ENCODE measurements around the gene PKN3.
A peak's percentile ranks its signal among the peaks of the same experiment; 100 is the strongest.
"Not testable (repeated sequence)": the region's sequence is repeated elsewhere in the genome, so short reads cannot be mapped to it uniquely, and the experiment has no call there.

The PKN3 gene

DNA sequence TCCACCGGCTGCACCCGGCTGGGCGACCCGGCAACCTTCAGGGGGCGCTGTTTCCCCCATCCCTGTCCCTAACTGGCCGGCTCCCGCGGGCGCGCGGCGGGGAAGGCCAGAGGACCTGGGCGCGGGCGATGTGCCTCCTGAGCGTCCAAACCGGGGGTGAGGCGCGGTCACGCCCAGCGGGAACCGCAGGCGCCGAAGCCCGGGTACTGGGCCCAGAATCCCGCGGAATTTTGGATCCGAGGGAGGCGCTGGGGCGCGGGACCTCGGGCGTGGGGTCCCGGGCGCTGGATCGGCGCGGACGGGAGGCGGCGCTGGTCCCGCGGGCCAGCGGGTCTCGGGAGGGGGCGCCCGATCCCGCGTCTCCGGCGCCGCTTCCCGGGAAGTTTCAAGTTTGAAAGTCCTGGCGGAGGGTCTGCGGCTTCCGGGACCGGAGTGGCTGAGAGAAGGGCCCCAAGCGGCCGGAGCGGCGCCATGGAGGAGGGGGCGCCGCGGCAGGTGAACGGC lies at the start of gene PKN3:
TSS of gene PKN3 (plus strand) at position 59 of the 504 bp plus-strand sequence. CDS start at position 472, 413 bp downstream.
- DNase-seq = peak; percentile 82

DNA sequence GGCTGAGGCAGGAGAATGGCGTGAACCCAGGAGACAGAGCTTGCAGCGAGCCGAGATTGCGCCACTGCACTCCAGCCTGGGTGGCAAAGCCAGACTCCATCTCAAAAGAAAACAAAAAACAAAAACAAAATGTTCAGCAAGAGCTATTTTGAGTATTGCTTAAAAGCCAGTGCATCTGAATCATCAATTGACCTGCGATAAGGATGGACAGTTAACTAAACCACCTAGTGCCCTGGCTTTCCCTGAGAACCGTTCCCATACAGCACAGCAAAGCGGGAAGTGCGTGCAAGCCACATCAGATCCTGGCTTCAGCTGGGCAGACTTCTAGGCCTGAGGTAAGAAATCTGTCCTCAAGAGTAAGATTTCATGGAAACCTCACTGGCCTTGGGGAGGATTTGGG lies 48.4 kb upstream of the PKN3 start:
- no peak for DNase-seq

DNA sequence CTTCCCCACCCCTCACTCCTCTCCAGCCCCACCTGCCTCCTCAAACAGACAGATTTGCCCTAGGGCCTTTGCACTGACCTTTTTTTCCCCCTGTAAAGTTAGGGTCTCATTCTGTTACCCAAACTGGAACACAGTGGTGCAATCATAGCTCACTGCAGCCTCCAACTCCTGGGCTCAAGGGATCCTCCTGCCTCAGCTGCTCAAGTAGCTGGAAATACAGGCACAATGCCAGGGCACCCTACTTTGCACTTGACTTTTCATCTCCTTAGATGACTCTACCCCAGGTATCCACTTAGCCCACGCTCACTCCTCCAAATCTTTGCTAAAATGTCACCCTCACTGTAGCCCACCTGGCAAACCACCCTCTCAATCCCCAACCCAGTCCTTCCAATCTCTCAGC lies 47.8 kb upstream of the PKN3 start:
- DNase-seq = no peak

DNA sequence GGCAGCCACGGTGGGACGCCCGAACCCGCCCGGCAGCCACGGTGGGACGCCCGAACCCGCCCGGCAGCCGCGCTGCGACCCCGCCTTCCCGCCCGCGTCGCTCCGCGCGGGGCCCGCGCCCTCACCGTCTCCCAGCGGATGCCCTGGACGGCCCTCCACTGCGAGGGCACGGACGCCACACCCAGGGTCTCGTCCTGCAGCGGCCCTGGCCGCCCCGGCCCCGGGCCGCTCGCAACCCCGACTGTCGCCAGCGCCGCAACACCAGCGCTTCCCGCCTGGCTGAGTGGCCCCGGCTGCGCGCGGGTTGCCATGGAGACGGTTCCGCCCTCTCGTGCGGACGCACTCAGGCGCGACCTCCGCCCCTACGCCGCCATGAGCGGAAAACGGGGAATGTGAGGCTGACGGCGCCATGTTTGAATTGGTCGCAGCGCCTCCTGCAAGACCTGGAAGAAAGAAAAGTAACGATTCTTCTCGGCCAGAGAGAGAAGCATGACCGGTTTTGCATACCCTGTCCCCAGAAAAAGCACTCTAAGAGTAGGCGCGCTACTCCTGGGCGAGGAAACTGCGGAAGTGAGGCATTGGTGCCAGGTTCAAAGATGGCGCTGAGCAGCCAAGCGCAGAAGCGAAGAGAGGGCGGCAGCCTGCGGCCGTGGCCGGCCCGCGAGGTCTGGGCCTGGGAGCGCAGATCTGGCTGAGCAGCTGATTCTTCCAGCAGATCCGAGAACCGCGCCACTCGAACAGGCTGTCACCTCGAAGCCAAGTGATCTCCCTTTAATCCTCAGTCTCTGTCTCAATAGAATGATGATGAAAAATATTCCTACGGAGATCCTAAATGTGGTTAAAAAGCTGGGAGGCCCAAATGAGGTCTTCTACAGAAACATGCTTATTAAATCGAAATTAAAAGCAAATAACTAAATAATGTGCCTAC lies 45.6 kb upstream of the PKN3 start, which contains the start of gene DYNC2I2:
TSS of gene DYNC2I2 (minus strand) at position 432 of the 928 bp plus-strand sequence. CDS start at position 311, 121 bp downstream.
- peak; percentile 94 for DNase-seq

DNA sequence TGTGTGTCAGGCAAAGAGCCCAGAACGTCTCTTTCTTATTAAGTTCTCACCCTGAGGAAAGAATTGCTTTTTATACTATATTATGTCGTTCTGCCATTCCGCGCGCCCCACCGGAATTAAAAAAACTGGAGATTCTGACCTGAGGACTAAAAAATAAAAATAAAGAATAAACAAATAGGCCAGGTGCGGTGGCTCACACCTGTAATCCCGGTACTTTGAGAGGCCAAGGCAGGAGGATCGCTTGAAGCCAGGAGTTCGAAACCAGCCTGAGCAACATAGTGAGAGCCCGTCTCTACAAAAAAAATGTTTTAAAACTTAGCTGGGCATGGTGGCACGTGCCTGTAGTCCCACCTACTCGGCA lies 45.0 kb upstream of the PKN3 start:
- no peak for DNase-seq

DNA sequence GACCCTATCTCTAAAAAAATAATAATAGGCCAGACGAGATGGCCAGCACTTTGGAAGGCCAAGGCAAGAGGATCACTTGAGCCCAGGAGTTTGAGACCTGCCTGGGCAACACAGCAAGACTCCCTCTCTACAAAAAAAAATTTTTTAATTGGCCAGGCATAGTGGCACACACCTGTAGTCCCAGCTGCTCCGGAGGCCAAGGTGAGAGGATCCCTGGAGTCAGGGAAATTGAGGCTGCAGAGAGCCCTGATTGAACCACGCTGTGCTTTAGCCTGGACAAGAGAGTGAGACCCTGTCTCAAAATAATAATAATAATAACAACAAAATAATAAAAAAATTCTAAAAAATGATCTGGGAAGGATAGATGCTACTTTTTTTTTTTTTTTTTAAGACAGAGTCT lies 44.5 kb upstream of the PKN3 start:
- no peak for DNase-seq

DNA sequence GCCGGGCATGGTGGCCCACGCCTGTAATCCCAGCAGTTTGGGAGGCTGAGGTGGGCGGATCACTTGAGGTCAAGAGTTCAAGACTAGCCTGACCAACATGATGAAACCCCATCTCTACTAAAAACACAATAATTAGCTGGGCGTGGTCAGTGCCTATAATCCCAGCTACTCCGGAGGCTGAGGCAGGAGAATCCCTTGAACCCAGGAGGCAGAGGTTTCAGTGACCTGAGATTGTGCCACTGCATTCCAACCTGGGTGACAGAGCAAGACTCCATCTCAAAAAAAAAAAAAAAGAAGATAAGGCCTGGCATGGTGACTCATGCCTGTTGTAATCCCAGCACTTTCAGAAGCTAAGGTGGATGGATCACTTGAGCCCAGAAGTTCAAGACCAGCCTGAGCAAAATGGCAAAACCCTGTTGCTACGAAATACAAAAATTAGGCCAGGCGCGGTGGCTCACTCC lies 35.8 kb upstream of the PKN3 start:
- not testable (repeated sequence) for DNase-seq

DNA sequence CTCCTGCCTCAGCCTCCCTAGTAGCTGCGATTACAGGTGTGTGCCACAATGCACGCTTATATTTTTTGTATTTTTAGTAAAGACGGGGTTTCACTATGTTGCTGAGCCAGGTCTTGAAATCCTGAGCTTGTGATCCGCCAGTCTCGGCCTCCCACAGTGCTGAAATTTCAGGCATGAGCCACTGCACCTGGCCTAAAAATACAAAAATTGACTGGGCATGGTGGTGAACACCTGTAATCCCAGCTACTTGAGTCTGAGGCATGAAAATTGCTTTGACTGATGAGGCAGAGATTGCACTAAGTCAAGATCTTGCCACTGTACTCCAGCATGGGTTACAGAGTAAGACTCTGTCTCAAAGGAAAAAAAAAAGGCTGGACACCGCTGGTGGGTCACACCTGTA lies 32.5 kb upstream of the PKN3 start:
- no peak for DNase-seq

DNA sequence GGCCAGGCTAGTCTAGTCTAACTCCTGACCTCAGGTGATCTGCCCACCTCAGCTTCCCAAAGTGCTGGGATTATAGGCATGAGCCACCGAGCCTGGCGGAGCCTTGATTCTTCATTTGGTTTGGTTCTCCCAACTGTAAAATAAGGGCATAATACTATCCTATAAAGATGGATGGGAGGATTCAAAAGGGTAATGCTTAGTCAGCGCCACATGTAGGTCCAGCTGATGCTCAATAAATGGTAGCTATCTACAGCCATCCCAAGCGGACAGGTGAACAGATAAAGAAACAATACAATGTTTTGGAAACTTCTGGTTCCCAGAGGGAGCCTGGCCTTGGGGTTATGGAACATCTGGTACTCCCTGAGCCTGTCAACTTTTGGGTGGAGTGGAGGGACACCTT lies 26.9 kb upstream of the PKN3 start:
- no peak for DNase-seq

DNA sequence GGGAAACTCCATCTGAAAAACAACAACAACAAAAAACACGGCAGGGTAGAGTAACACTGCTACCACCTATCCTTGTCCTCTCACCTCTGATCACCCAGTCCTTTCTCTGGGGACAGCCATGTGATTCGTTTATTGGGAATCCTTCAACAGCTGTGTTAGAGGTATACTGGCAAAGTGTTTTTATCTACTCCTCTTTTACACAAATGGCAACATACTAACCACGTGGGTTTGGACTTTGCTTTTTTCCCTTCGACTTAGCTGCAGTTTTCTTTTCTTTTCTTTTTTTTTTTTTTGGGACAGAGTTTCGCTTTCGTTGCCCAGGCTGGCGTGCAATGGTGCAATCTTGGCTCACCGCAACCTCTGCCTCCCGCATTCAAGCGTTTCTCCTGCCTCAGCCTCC lies 24.5 kb upstream of the PKN3 start:
- DNase-seq = no peak

DNA sequence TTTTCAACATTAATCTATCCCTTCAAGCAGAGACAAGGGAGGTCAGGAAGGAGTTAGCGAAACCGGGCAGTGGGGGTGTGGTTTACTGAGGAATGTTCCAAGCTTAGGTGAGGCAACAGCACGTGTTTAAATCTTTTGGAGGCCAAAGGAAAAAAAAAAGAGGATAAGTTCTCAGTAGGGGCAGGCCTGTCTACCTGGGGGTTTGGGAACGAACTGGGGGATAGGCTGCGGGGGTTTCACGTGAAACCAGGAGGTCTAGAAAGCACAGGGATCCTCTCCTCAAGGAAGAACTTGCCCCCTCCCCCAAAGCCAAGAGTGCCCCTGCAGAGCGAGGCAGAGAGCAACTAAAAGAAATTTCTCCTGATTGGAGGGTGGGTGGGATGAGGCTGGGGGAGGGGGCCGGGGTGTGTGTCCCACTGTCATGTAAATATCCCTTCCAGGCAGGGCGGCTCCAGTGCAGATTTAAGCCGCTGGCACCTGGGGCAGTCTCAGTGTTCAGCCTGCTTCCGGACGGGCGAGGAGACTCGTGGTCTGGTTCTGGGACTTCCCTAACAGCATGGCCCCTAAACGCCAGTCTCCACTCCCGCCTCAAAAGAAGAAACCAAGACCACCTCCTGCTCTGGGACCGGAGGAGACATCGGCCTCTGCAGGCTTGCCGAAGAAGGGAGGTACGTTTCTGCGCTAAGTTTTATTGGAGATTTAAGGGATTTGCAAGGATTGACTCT lies 18.8 kb upstream of the PKN3 start:
- DNase-seq = peak; percentile 15

DNA sequence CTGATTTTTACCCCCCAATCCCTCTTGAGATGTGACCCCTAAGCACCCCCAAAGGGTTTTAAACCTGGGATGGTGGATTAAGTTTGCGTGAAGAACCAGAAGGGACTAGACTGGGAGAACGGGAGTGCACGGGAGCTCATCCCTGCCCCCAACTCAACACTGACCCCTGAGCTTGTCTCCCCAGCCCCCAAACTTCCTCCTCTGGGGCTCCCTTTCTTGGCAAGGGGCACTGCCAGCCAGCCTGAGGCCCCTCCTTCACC lies 18.3 kb upstream of the PKN3 start:
- DNase-seq = no peak

DNA sequence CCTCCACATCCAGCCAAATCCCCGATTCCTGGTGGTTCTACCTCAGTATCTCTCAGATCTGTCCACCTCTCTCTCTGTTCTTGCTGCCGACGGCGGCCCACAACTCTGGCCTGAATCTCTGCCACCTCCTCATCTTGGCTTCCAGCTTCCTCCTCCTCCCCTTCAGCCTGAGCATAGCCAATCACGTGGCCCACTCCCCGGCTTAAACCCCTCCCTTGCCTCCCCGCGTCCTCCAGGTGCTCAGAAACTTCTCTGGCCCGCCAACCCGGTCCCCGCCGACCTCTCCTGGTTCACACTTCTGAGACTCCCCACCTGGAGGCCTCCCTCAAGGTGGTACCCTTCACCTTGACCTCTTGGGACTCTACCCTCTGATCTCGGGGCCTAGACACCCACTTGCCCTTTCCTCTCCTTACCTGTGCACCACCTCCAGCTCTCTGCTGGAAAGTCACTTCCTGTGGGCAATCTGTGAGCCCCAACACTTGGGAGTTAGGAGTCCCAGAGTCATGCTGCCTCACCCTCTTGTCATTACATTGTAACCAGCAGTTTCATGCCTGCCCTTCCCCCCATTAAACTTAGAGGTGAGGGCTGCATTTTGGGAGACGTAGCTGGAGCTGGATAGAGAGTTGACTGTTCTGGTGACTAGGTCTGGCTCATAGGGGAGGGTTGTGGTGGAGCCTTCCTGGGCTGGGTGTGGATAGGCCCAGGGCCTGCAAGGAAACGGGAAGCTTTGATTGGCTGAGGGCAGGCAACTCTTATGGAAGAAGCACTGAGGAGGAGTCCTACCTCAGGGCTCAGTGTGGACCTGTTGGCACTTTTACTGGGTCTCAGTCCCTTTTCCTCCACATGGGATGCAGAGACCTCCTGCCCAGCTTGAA lies 17.7 kb upstream of the PKN3 start:
- DNase-seq = peak; percentile 75

DNA sequence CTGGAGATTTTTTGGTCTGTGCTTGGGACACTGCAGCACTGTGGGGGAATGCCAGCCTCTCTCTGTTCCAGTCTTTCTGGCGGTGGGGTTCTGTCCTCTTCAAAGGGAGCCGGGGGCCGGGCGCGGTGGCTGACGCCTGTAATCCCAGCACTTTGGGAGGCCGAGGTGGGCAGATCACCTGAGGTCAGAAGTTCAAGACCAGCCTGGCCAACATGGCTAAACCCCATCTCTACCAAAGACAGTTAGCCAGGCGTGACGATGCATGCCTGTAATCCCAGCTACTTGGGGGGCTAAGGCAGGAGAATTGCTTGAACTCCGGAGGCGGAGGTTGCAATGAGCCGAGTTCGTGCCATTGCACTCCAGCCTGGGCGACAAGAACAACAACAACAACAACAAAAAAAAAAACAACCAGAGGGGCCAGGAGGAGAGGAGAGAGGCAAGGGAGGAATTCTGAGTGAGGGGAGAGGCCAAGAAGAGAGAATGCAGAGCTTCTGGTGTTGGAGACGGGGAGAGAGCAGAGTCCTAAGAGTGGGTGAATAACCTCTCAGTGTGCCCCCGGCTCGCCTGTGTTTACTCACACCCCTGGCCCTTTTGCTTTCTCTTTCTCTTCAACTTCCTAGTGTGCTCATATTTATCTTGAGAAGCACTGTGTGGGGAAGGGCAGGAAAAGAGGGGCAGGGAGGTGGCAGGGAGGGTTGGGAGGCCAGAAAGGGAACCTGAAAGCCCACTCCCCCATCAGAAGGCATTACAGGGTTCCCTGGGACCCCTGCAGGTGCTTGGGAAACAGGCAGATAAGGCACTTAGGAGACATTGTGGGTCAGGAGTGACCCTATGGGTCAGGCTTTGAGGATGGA lies 16.4 kb upstream of the PKN3 start:
- DNase-seq = peak; percentile 36

DNA sequence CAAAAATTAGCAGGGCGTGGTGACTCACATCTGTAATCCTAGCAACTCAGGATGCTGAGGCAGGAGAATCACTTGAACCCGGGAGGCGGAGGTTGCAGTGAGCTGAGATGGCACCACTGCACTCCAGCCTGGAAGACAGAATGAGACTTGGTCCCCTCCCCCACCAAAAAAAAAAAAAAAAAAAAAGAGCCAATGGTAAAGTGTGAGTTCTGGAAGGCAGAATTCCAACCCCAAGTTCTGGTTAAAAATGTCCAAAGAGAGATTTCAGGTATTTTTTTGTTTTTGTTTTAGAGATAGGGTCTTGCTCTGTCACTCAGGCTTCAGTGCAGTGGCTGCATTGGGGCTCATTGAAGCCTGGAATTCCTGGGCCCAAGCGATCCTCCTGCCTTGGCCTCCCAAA lies 14.8 kb upstream of the PKN3 start:
- no peak for DNase-seq

DNA sequence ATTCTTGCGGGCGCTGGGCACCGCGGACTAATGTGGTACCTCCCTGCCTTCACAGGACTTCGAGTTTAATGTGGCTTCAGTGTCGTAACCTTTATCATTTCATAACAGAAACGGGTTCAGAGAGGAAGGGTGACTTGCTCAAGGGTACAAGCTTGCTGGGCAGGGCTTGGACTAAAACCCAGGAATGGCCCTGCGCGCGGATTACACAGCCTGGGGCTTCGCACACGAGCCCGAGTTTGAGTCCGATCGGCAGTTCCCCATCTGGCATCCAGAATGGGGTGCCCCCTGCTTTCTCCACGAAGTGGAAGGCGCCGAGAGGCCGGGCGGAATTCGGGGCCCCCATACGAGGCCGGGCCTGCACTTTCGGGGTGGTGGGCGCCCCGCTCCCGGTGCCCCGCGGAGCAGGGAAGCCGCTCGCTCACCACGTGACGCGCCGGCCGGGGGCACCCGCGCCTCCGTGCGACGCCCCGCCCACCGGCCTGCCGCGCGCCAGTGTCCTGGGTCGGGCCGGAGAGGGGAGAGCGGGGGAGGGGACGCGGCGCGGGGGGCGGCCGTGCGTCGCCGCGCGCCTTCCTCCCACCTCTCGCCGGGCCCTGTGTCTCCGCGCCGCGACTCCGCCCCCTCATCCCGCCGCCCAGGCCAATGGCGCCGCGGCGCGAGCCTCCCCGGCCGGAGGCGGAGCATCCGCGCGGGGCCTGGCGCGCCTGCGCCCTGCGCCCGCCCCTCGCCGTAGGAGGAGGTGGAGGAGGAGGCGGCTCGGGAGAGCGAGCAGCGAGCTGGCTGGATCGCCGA lies 13.6 kb upstream of the PKN3 start, which contains the start of gene SET:
TSS of gene SET (plus strand) at position 722 of the 792 bp plus-strand sequence. CDS start 361 bp downstream, outside the sequence.
- peak; percentile 91 for DNase-seq

DNA sequence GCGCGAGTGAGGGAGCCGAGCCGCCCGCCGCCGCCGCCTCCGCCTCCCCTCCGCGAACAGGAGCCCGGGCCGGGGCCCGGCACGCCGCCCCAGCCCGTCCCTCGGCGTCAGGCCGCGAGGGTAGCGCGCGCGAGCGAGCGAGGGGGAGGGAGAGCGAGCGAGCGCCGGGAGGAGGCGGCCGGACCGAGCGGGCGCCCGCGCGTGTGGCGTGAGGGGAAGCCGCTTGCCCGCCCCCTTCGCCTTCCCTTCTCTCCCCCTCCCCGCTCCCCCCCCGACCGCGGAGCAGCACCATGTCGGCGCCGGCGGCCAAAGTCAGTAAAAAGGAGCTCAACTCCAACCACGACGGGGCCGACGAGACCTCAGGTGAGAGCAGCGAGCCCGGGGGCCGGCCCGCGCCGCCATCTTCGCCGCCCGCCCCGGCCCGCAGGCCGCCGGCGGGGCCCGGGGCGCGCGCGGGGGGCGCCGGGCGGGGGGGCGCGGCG lies 13.0 kb upstream of the PKN3 start:
- peak; percentile 74 for DNase-seq

DNA sequence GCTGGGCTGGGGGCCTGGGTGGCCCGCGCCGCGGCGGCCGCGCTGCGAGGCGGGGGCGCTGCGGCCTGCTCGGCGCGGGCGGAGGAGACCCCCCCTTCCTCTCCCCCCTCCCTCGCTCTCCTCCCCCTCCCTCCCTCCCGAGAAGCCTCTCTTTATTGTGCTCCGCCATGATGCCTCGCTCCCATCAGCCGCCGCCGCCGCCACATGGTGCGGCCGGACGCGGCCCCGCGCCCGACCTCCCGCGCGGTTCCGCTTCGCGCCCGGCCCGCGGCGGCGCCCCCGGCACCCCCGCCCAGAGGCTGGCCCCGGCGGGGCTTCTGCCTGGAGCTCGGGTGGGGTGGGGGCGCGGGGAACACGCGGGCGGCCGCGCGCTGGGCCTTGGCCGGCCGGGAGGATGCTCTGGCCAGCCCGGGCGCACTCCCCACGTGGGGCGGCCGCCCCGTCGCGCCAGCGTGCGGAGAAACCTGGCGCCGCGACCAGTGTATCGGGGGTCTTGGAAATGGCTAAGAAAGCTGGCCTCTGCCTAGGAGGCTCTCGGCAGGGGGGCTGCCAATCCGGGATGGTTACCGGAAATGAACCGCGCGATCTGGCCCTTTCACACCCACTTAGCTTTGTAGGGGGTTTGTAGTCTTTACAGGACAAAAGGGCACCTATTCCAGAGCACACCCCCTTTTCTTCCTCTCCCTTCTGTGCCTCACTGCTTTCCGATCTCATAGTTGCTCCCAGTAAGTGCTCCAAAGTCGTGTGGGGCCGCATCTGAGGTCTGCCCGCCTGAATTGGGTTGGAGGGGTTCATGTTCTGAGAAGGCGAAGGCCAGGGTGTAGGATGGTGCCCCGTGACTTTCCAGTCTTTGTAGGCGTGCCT lies 12.3 kb upstream of the PKN3 start:
- peak; percentile 60 for DNase-seq

DNA sequence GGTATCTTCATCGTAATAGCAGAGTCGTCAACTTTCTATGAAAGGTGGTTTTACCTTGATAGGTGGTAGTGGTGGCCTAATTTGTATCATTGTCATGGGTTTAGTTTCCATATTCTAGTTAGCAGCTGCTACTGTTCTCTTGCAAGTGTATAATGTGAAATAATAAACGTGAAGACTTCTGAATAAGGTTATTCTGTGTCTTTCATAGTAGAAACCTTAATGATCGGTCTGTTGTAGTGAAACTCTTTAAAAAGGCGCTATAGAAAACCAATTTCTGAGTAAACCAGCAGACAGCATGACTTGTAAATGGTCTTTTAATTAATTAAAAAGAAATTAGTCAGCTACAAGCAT lies 11.6 kb upstream of the PKN3 start:
- no peak for DNase-seq

DNA sequence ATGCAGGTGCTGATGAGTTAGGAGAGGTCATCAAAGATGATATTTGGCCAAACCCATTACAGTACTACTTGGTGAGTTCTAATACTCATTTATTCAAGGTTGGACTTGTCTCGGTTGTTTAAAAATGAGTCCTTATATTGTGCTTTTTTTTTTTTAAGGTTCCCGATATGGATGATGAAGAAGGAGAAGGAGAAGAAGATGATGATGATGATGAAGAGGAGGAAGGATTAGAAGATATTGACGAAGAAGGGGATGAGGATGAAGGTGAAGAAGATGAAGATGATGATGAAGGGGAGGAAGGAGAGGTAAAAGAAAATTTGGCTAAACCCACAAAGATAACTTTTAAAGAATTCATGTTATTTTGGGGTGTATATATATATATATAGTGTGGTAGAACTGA lies 8.6 kb upstream of the PKN3 start:
- not testable (repeated sequence) for DNase-seq
